Suprapubic skin (tissue), 4 donors: ENCODE data around the gene CNP.

Experiments used
- EP300 ChIP-seq: sonication (generic); formaldehyde crosslinking; IDR thresholded peaks from one replicate; pipeline ENCODE4 v1.6.1; 2017; ENCODE audit warnings: antibody characterized with exemption
- POLR2AphosphoS5 ChIP-seq, 3 donors: sonication (generic); formaldehyde crosslinking; IDR thresholded peaks; one replicate each; pipeline ENCODE4 v1.6.1; 2017; ENCODE audit warnings: antibody characterized with exemption in 3 of 3
- TF ChIP-seq, protein P1 (sequence below), 2 donors: fragments of 200-600 bp in 1 of 2; fragments of 450-650 bp in 1 of 2; sonication (generic) in 1 of 2; IDR thresholded peaks; one replicate each; pipeline ENCODE4 v1.5.1; 2016 to 2019; ENCODE audit warnings: antibody characterized with exemption in 2 of 2, mild to moderate bottlenecking in 1 of 2, moderate library complexity in 1 of 2

DNA sequence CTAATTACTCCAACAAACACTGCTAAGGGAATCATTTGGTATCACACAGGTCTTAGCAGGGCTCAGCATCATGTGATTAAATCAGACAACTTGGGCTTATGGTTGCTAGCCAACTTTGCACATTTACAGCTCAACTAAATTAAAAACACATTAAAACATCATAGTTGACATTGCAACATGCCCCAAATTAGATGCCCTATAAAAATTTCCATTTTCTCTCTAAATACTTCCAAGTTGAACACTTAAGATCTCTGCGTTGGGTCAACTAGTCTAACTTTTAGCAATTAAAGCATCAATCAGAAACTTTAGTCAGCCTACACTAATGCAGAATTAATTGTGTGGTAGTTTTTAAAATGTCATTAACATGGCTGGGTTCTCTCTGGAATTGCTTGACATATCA lies 38.6 kb downstream of the CNP start:
- TF ChIP-seq EP300: no peak
- TF ChIP-seq, protein P1, sequence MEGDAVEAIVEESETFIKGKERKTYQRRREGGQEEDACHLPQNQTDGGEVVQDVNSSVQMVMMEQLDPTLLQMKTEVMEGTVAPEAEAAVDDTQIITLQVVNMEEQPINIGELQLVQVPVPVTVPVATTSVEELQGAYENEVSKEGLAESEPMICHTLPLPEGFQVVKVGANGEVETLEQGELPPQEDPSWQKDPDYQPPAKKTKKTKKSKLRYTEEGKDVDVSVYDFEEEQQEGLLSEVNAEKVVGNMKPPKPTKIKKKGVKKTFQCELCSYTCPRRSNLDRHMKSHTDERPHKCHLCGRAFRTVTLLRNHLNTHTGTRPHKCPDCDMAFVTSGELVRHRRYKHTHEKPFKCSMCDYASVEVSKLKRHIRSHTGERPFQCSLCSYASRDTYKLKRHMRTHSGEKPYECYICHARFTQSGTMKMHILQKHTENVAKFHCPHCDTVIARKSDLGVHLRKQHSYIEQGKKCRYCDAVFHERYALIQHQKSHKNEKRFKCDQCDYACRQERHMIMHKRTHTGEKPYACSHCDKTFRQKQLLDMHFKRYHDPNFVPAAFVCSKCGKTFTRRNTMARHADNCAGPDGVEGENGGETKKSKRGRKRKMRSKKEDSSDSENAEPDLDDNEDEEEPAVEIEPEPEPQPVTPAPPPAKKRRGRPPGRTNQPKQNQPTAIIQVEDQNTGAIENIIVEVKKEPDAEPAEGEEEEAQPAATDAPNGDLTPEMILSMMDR (IDR thresholded peaks at IDR 0.05): no peak
- TF ChIP-seq POLR2AphosphoS5 (IDR thresholded peaks at IDR 0.05): no peak
